Hematopoietic multipotent progenitor cell (in vitro differentiated cells): ENCODE data around the gene SDF2. TPM values are rescaled to one million over a fixed set of nuclear protein-coding genes. Genes with fewer than 3 reads are reported as not detected.
"Not testable (repeated sequence)": the region's sequence is repeated elsewhere in the genome, so short reads cannot be mapped to it uniquely, and the experiment has no call there.

Experiments
- DNase-seq, 3 donors: peaks; one replicate each; pipeline ENCODE4 v3.0.0-alpha.2; 2011 to 2015; ENCODE audit warnings: low read depth in 2 of 3, low spot score in 2 of 3
- total RNA-seq: library from RNA; depleted of rRNA; stranded (reverse); fragments of >200 nt; gene quantifications from one replicate; pipeline ENCODE4 v1.2.3, GENCODE V29; 2012

Gene SDF2
- total RNA-seq, 1 donor = 56.3 TPM

GRCh38 chr17:28685366-28685765, 23.7 kb upstream of the SDF2 start:
- no peak for DNase-seq

GRCh38 chr17:28684963-28685362, 23.3 kb upstream of the SDF2 start:
- DNase-seq = no peak

- no peak for DNase-seq
These were observed 20.9 kb upstream of the SDF2 start for GRCh38 chr17:28682655-28683054.

- peak in 2 of 3 donors; percentile 20 to 34 for DNase-seq
These were observed 14.3 kb upstream of the SDF2 start for GRCh38 chr17:28675980-28676379.

GRCh38 chr17:28675490-28675889, 13.8 kb upstream of the SDF2 start:
- no peak for DNase-seq

GRCh38 chr17:28669918-28670317, 8.2 kb upstream of the SDF2 start:
- no peak for DNase-seq

GRCh38 chr17:28667870-28668269, 6.2 kb upstream of the SDF2 start:
- DNase-seq = no peak

- DNase-seq = no peak
These were observed 4.3 kb upstream of the SDF2 start for GRCh38 chr17:28665994-28666393.

- DNase-seq = no peak
These were observed 2.0 kb upstream of the SDF2 start for GRCh38 chr17:28663723-28664122.

- DNase-seq = no peak
These were observed 772 bp upstream of the SDF2 start for GRCh38 chr17:28662527-28662829.

GRCh38 chr17:28659497-28659881, 2.2 kb downstream of the SDF2 start:
- not testable (repeated sequence) for DNase-seq

GRCh38 chr17:28658766-28659496, 2.8 kb downstream of the SDF2 start:
- DNase-seq = not testable (repeated sequence)

GRCh38 chr17:28658342-28658741, 3.4 kb downstream of the SDF2 start:
- not testable (repeated sequence) for DNase-seq

- DNase-seq = no peak
These were observed 4.0 kb downstream of the SDF2 start for GRCh38 chr17:28657756-28658155.

- no peak for DNase-seq
These were observed 6.5 kb downstream of the SDF2 start for GRCh38 chr17:28655160-28655559.

GRCh38 chr17:28648698-28649097, 13.0 kb downstream of the SDF2 start:
- no peak for DNase-seq

GRCh38 chr17:28646039-28646754, 15.5 kb downstream of the SDF2 start:
- DNase-seq = no peak

GRCh38 chr17:28645576-28645939, 16.1 kb downstream of the SDF2 start:
- no peak for DNase-seq

- peak; percentile 86 to 96 (median 96) for DNase-seq
These were observed 16.7 kb downstream of the SDF2 start, which contains the start of gene BLTP2 for GRCh38 chr17:28644787-28645575. BLTP2 (minus strand) TSS chr17:28645158; CDS start chr17:28645056, 102 bp downstream.

- peak in 2 of 3 donors; percentile 63 to 71 for DNase-seq
These were observed 17.5 kb downstream of the SDF2 start for GRCh38 chr17:28643983-28644786.

- no peak for DNase-seq
These were observed 20.1 kb downstream of the SDF2 start for GRCh38 chr17:28641579-28641978.
